Liver (tissue), 3 donors: ENCODE data around the gene KIAA0513.

ENCODE experiments used
- ATF3 ChIP-seq: IDR thresholded peaks from 2 replicates; pipeline ENCODE4 v1.6.1; 2016; ENCODE audit warnings: antibody characterized with exemption
- CTCF ChIP-seq: fragments of 150-350 bp; IDR thresholded peaks from 2 replicates; pipeline ENCODE4 v1.5.1; 2017; ENCODE audit warnings: improper control_type of control experiment, low read depth, low read length; ENCODE audit not compliant: missing input control
- FOXA1 ChIP-seq: IDR thresholded peaks from 2 replicates; pipeline ENCODE4 v1.6.1; 2016; ENCODE audit warnings: antibody characterized with exemption
- JUND ChIP-seq, 2 donors: IDR thresholded peaks; 2 replicates each; pipeline ENCODE4 v1.6.1; 2016; ENCODE audit warnings: antibody characterized with exemption in 2 of 2
- RAD21 ChIP-seq, 2 donors: IDR thresholded peaks; 2 replicates each; pipeline ENCODE4 v1.6.1; 2016; ENCODE audit warnings: antibody characterized with exemption in 2 of 2, mild to moderate bottlenecking in 2 of 2
- REST ChIP-seq: IDR thresholded peaks from 2 replicates; pipeline ENCODE4 v1.6.1; 2016; ENCODE audit warnings: antibody characterized with exemption, mild to moderate bottlenecking
- TAF1 ChIP-seq: conservative IDR thresholded peaks from 2 replicates; pipeline ENCODE4 v1.6.1; 2016; ENCODE audit warnings: antibody characterized with exemption, mild to moderate bottlenecking
- ZBTB33 ChIP-seq: IDR thresholded peaks from 2 replicates; pipeline ENCODE4 v1.6.1; 2016; ENCODE audit warnings: antibody characterized with exemption
- donor health status: healthy.
- donor health status: healthy.

- TF ChIP-seq REST (no peak), JUND (IDR thresholded peaks at IDR 0.05) (no peak), CTCF (no peak), ZBTB33 (no peak), TAF1 (no peak), RAD21 (IDR thresholded peaks at IDR 0.05) (no peak), ATF3 (no peak), FOXA1 (no peak)
Measured at GRCh38 chr16:85047867-85048455, 20.4 kb downstream of the KIAA0513 start.
